DOHH2 (cell line): ENCODE data around the gene B4GALT7.

ENCODE experiments used
- CTCF ChIP-seq: fragments of 200-600 bp; sonication (generic); IDR thresholded peaks from one replicate; pipeline ENCODE4 v1.5.1; 2014; ENCODE audit warnings: antibody characterized with exemption, mild to moderate bottlenecking, low read depth, low read length; ENCODE audit not compliant: poor library complexity, severe bottlenecking
- EZH2phosphoT487 ChIP-seq: fragments of 200-600 bp; sonication (generic); IDR thresholded peaks from 2 replicates; pipeline ENCODE4 v1.6.1; 2017; ENCODE audit warnings: borderline replicate concordance, mild to moderate bottlenecking, antibody characterized with exemption, low read length, moderate library complexity, mixed read lengths

GRCh38 chr5:177575488-177575887 is 24.4 kb upstream of the B4GALT7 start:
- TF ChIP-seq CTCF (no peak), EZH2phosphoT487 (no peak)
